Islet of Langerhans (tissue), 1 donor: ENCODE measurements around the gene STX11.

Source experiments
- FAIRE-seq: peaks from one replicate; lab custom pipeline; 2011; peaks lifted over from hg19 to GRCh38; lab: Jason Lieb, UNC

Gene STX11

GRCh38 chr6:144143106-144143505 lies 7.2 kb upstream of the STX11 start:
- no peak for FAIRE-seq

- FAIRE-seq: no peak
Observed at GRCh38 chr6:144143878-144144277, 6.4 kb upstream of the STX11 start.

GRCh38 chr6:144144996-144145395 lies 5.3 kb upstream of the STX11 start:
- no peak for FAIRE-seq

- FAIRE-seq: no peak
Observed at GRCh38 chr6:144145541-144145940, 4.8 kb upstream of the STX11 start.

- no peak for FAIRE-seq
Observed at GRCh38 chr6:144148886-144149285, 1.4 kb upstream of the STX11 start.

GRCh38 chr6:144149558-144149893 lies 791 bp upstream of the STX11 start:
- FAIRE-seq: no peak

GRCh38 chr6:144150710-144151657 lies 667 bp downstream of the STX11 start:
- no peak for FAIRE-seq

GRCh38 chr6:144152334-144152900 lies 2.1 kb downstream of the STX11 start:
- FAIRE-seq: no peak

GRCh38 chr6:144153260-144153659 lies 2.9 kb downstream of the STX11 start:
- no peak for FAIRE-seq

GRCh38 chr6:144153971-144154370 lies 3.7 kb downstream of the STX11 start:
- no peak for FAIRE-seq

- FAIRE-seq: no peak
Observed at GRCh38 chr6:144155529-144155928, 5.2 kb downstream of the STX11 start.

GRCh38 chr6:144156338-144156737 lies 6.0 kb downstream of the STX11 start:
- no peak for FAIRE-seq

GRCh38 chr6:144156991-144157390 lies 6.7 kb downstream of the STX11 start:
- FAIRE-seq: no peak

- FAIRE-seq: no peak
Observed at GRCh38 chr6:144158133-144158532, 7.8 kb downstream of the STX11 start.

GRCh38 chr6:144159223-144159622 lies 8.9 kb downstream of the STX11 start:
- no peak for FAIRE-seq

- no peak for FAIRE-seq
Observed at GRCh38 chr6:144159742-144160141, 9.4 kb downstream of the STX11 start.

GRCh38 chr6:144160431-144161005 lies 10.2 kb downstream of the STX11 start:
- no peak for FAIRE-seq

- no peak for FAIRE-seq
Observed at GRCh38 chr6:144161975-144162374, 11.7 kb downstream of the STX11 start.

GRCh38 chr6:144162977-144163376 lies 12.7 kb downstream of the STX11 start:
- no peak for FAIRE-seq

GRCh38 chr6:144165784-144166183 lies 15.5 kb downstream of the STX11 start:
- no peak for FAIRE-seq

- FAIRE-seq: no peak
Observed at GRCh38 chr6:144170044-144170443, 19.7 kb downstream of the STX11 start.

- no peak for FAIRE-seq
Observed at GRCh38 chr6:144171406-144171805, 21.1 kb downstream of the STX11 start.

- FAIRE-seq: no peak
Observed at GRCh38 chr6:144174006-144174405, 23.7 kb downstream of the STX11 start.

- no peak for FAIRE-seq
Observed at GRCh38 chr6:144176043-144176442, 25.7 kb downstream of the STX11 start.
